Endothelial cell of hepatic sinusoid (primary cell): Measurements from ENCODE around the gene CPT1B.
"Not testable (repeated sequence)": the region's sequence is repeated elsewhere in the genome, so short reads cannot be mapped to it uniquely, and the experiment has no call there.

Experiments used
- in situ Hi-C: cut with HindIII; loops from 2 replicates; pipeline ENCODE4 v1.10.0; 2017; ENCODE audit warnings: low sequenced_read_pairs

CPT1B gene

GRCh38 chr22:50548040-50548920 is 29.9 kb downstream of the CPT1B start:
- in situ Hi-C loops = no loop called here

DNA sequence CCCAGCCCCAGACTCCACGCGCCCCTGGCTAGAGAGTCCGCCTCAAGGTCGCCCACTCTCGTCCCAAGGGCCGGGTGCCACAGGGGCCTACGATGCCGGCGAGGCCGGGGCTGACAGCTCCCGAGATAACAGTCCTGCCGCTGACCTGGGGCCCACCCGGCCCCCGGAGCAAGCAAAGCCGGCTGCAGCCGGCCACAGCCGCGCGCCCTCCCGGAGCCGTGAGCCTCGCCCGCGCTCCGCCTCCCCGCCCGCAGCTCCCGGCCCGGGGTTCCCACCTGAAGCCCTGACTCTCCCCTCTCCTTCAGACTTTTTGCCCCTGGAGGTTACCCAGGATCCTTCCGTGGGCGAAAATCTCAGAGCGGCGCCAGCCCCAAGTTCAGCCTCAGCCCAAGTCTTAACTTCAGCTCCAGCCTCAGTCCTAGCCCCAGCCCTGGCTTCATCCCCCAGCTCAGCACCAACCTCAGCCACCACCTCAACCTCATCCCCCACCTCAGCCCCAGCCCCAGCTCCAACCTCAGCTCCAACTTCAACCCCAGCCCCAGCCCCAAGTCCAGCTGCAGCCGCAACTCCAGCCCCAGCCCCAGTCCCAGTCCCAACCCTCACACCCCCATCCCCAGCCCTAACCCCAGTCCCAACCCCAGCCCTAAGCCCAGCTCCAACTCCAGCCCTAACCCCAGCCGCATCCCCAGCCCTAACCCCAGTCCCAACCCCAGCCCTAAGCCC is 30.8 kb downstream of the CPT1B start:
- in situ Hi-C loops = no loop called here

GRCh38 chr22:50546326-50547262 is 31.6 kb downstream of the CPT1B start:
- in situ Hi-C loops = no loop called here

DNA sequence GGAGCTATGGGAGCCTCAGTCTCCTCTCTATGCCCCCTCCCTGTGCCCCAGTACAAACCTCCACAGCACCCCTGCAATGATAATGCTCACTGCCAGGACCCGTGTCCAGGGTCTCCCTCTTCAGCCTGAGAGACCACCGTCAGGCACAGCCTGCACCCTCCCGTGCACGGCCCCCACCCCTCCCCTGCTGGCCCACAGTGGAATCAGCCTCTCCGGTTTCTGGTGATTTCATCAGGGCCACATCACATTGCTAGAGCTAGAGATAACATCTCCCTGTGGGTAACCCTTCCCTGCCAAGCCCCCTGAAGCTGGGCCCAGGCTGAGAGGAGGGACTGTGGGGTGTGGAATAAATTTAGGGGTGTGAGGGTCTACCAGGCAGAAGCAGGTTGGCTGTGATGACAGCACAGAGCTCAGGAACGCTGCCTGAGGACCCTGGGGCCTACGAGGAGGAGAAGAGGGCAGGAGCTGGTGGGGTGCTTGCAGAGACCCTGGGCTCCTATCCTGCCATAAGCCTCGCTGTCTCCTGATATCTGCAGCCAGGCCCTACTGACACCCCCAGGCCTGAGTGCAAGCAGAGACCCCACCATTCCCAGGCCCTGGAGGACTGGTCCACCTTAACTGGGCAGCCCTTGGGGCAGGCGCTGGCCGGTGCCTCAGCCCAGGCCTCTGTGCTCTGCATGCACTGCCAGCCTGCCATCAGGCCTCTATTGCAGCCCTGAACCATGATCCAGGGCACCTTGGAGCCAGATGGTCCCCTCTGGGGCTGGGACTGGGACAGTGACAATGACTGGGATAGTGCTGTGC is 32.5 kb downstream of the CPT1B start, which contains the start of gene KLHDC7B:
Gene KLHDC7B (plus strand): TSS at position 378 of the 804 bp plus-strand sequence. CDS start 345 bp downstream, at position 723.
- in situ Hi-C loops = no loop called here

DNA sequence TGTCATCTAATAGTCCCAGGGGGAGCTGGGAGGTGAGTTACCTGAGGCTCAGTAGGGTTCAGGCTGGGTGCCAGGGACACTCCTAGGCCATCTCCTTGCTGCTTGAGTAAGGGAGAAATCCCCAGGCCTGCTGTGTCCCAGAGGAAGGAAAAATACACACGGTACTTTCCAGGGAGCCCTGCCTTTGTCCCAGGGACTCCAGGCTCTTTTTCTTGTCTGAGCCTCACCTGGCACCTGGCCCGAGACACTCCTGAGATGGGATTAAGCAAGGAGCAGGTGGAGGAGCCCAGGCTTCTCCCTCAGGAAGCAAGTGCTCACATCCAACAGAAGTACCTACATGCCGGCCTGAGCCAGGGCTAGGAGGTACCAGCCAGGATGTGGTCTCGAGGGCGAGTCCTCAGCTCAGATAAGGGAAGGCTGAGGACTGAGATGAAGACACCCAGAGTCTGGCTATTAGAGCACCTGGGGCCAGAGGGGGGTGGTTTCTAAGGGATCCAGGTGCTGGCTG is 33.4 kb downstream of the CPT1B start:
- in situ Hi-C loops = no loop called here

DNA sequence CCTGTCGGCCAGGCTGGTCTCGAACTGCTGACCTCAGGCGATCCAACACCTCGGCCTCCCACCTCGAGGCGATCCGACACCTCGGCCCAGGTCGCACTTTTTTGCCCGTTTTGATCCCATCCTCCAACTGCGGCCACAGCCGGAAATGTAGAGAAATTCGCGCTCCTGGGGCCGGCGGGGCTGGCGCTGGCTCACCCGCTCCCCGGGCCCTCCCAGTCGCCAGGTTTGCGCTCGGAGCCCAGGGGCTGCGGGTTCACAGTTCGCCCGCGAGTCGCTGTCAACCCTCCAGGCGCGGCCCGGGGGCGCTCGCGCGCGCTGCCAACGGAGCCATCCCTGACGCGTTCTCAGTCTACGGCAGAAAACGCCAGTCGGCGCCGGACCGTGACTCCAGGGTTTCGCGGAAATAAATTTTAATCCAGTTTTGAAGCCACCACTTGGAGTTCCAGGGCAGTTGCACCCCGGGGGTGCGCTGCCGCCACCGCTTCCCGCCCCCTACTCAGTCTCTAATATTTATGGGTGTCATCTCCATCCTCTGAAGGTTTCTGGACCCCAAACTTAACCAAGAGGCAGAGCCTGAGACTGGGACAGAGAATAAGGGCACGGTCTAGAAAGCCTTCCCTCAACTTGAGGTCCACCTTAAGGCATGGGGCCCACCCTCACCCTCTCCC is 34.0 kb downstream of the CPT1B start:
- in situ Hi-C loops = no loop called here

DNA sequence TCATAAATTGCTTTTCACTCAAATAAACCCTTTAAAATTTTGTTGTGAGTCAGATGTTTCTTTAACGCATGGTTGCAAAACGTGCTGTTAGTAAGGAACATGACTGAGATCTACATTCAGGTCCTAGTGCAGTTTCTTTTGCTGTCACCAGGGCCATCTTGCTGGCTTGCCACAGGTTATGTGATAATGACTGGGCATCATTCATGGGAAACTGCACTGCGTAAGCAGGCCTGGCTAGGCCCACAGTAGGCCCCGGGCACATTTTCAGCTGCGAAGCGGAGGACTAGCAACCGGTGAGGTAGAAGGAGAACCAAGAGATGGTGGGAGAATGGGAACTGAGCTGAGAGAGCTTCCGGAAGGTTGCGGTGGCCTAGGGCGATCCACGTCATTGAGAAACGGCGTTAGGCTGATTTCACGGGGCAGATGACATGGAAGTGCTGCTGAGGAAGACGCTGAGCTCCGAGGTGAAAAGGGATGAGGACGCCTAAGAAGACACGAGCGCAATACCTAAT is 35.8 kb downstream of the CPT1B start:
- in situ Hi-C loops = no loop called here

DNA sequence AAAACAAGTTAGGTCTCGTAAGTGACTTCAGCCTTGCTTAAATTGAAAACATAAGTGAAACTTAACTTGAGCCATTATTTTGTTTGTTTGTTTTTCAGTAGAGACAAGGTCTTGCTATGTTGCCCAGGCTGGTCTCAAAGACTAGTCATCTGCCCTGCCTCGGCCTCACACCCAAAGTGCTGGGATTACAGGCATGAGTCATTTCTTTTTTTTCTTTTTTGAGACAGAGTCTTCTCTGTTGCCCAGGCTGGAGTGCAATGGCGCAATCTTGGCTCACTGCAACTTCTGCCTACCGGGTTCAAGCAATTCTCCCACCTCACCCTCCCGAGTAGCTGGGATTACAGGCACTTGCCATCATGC is 36.6 kb downstream of the CPT1B start:
- in situ Hi-C loops = not testable (repeated sequence)

GRCh38 chr22:50540381-50540780 is 37.8 kb downstream of the CPT1B start:
- in situ Hi-C loops = no loop called here

DNA sequence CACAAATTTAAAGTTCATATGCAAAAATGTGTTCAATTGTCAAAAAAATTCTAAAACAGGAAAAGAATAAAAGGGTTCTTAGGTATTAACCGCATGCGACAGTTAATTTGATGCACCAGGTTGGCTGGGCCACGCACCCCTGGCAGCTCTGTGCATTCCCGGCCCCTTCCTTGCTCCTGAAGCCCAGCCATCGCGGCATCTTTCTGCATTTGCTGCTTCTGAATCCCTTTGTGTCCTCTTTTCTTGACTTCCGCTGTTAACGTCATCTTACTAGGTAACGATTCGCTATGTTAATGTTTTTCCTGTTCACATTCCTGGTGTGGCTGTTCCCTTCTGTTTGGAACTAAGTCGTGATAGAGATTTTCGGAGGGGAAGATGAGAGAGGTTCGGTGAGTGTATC is 40.5 kb downstream of the CPT1B start:
- in situ Hi-C loops = no loop called here

GRCh38 chr22:50536226-50536625 is 42.0 kb downstream of the CPT1B start:
- in situ Hi-C loops = no loop called here

DNA sequence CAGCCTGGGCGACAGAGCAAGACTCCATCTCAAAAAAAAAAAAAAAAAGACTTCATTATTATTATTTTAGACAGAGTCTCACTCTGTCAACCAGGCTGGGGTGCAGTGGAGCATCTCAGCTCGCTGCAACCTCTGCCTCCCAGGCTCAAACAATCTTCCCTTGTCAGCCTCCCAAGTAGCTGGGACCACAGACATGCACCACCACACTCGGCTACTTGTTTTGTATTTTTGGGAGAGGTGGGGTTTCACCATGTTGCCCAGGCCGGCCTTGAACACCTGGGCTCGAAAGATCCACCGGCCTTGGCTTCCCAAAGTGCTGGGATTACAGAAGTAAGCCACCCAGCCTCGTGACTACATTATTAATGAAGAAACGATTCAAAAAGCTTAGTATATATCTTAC is 43.1 kb downstream of the CPT1B start:
- in situ Hi-C loops = no loop called here

- in situ Hi-C loops = not testable (repeated sequence)
Measured at GRCh38 chr22:50533856-50534711, 44.1 kb downstream of the CPT1B start.

- in situ Hi-C loops = no loop called here
Measured at GRCh38 chr22:50532824-50533796, 45.1 kb downstream of the CPT1B start.

GRCh38 chr22:50531962-50532674 is 46.1 kb downstream of the CPT1B start:
- in situ Hi-C loops = no loop called here

GRCh38 chr22:50531546-50531961 is 46.7 kb downstream of the CPT1B start:
- in situ Hi-C loops = no loop called here
